Measurements from ENCODE around the gene TMTC3.
"Not testable (repeated sequence)": the region's sequence is repeated elsewhere in the genome, so short reads cannot be mapped to it uniquely, and the experiment has no call there.

TMTC3 gene

GRCh38 chr12:88141774-88142609, at the start of gene TMTC3, which contains the start of gene CEP290:
Gene TMTC3, plus strand, starts transcription at chr12:88142307. Its CDS starts 6,009 bp downstream, at chr12:88148316.
Gene CEP290, minus strand, starts transcription at chr12:88142088. Its CDS starts 781 bp downstream, at chr12:88141307.
- Histone ChIP-seq H3K4me1 (ENCODE audit: control insufficient read depth, insufficient read depth, low read length) (peaks cover 32% of the 10 kb centered on the region), H3K27me3 (ENCODE audit: control insufficient read depth, insufficient read depth, low read length) (no peaks in the 10 kb centered on the region), H3K9ac (ENCODE audit: low read length) (peak within 1 kb of the TSS; percentile 86), H3K4me3 (ENCODE audit: low read depth, low read length) (peak within 1 kb of the TSS; percentile 97), H3K27ac (ENCODE audit: low read depth, low read length) (peak within 1 kb of the TSS; percentile 31; the same call in 1 of the 2 replicates), H3K36me3 (ENCODE audit: control insufficient read depth, insufficient read depth, low read length) (peaks cover 7% of the 10 kb centered on the region; the same call in 1 of the 2 replicates), H3K9me3 (ENCODE audit: control insufficient read depth, insufficient read depth, low read depth, low read length) (no peaks in the 10 kb centered on the region)

- H3K4me1 ChIP-seq (ENCODE audit: control insufficient read depth, insufficient read depth, low read length): no peaks in the 10 kb centered on the region
- H3K27ac ChIP-seq (ENCODE audit: low read depth, low read length): no peak overlapping the region
- H3K9me3 ChIP-seq (ENCODE audit: control insufficient read depth, insufficient read depth, low read depth, low read length): no peaks in the 10 kb centered on the region
- H3K9ac ChIP-seq (ENCODE audit: low read length): no peak overlapping the region
- H3K4me3 ChIP-seq (ENCODE audit: low read depth, low read length): no peak overlapping the region
- H3K27me3 ChIP-seq (ENCODE audit: control insufficient read depth, insufficient read depth, low read length): no peaks in the 10 kb centered on the region
- H3K36me3 ChIP-seq (ENCODE audit: control insufficient read depth, insufficient read depth, low read length): peaks cover 16% of the 10 kb centered on the region
Observed at GRCh38 chr12:88092771-88093170, 49.3 kb upstream of the TMTC3 start.

GRCh38 chr12:88093573-88093972, 48.5 kb upstream of the TMTC3 start:
- no peaks in the 10 kb centered on the region for H3K27me3 ChIP-seq (ENCODE audit: control insufficient read depth, insufficient read depth, low read length)
- no peaks in the 10 kb centered on the region for H3K4me1 ChIP-seq (ENCODE audit: control insufficient read depth, insufficient read depth, low read length)
- peaks cover 10% of the 10 kb centered on the region for H3K36me3 ChIP-seq (ENCODE audit: control insufficient read depth, insufficient read depth, low read length)
- H3K9me3 ChIP-seq (ENCODE audit: control insufficient read depth, insufficient read depth, low read depth, low read length): no peaks in the 10 kb centered on the region
- H3K27ac ChIP-seq (ENCODE audit: low read depth, low read length): no peak overlapping the region
- H3K9ac ChIP-seq (ENCODE audit: low read length): no peak overlapping the region
- H3K4me3 ChIP-seq (ENCODE audit: low read depth, low read length): no peak overlapping the region

GRCh38 chr12:88108021-88108420, 34.1 kb upstream of the TMTC3 start:
- Histone ChIP-seq H3K27me3 (ENCODE audit: control insufficient read depth, insufficient read depth, low read length) (no peaks in the 10 kb centered on the region), H3K27ac (ENCODE audit: low read depth, low read length) (no peak overlapping the region), H3K4me1 (ENCODE audit: control insufficient read depth, insufficient read depth, low read length) (no peaks in the 10 kb centered on the region), H3K4me3 (ENCODE audit: low read depth, low read length) (no peak overlapping the region), H3K9ac (ENCODE audit: low read length) (no peak overlapping the region), H3K36me3 (ENCODE audit: control insufficient read depth, insufficient read depth, low read length) (peaks cover 12% of the 10 kb centered on the region), H3K9me3 (ENCODE audit: control insufficient read depth, insufficient read depth, low read depth, low read length) (no peaks in the 10 kb centered on the region)

GRCh38 chr12:88111074-88111652, 30.9 kb upstream of the TMTC3 start:
- peaks cover 24% of the 10 kb centered on the region for H3K36me3 ChIP-seq (ENCODE audit: control insufficient read depth, insufficient read depth, low read length)
- no peak overlapping the region for H3K27ac ChIP-seq (ENCODE audit: low read depth, low read length)
- no peak overlapping the region for H3K4me3 ChIP-seq (ENCODE audit: low read depth, low read length)
- H3K9ac ChIP-seq (ENCODE audit: low read length): no peak overlapping the region
- no peaks in the 10 kb centered on the region for H3K27me3 ChIP-seq (ENCODE audit: control insufficient read depth, insufficient read depth, low read length)
- no peaks in the 10 kb centered on the region for H3K9me3 ChIP-seq (ENCODE audit: control insufficient read depth, insufficient read depth, low read depth, low read length)
- no peaks in the 10 kb centered on the region for H3K4me1 ChIP-seq (ENCODE audit: control insufficient read depth, insufficient read depth, low read length)

GRCh38 chr12:88113871-88114270, 28.2 kb upstream of the TMTC3 start:
- no peaks in the 10 kb centered on the region for H3K27me3 ChIP-seq (ENCODE audit: control insufficient read depth, insufficient read depth, low read length)
- H3K36me3 ChIP-seq (ENCODE audit: control insufficient read depth, insufficient read depth, low read length): peaks cover 29% of the 10 kb centered on the region
- H3K9me3 ChIP-seq (ENCODE audit: control insufficient read depth, insufficient read depth, low read depth, low read length): no peaks in the 10 kb centered on the region
- no peak overlapping the region for H3K4me3 ChIP-seq (ENCODE audit: low read depth, low read length)
- H3K4me1 ChIP-seq (ENCODE audit: control insufficient read depth, insufficient read depth, low read length): no peaks in the 10 kb centered on the region
- H3K9ac ChIP-seq (ENCODE audit: low read length): no peak overlapping the region
- no peak overlapping the region for H3K27ac ChIP-seq (ENCODE audit: low read depth, low read length)

GRCh38 chr12:88122666-88123065, 19.4 kb upstream of the TMTC3 start:
- Histone ChIP-seq H3K9me3 (ENCODE audit: control insufficient read depth, insufficient read depth, low read depth, low read length) (no peaks in the 10 kb centered on the region), H3K9ac (ENCODE audit: low read length) (no peak overlapping the region), H3K27ac (ENCODE audit: low read depth, low read length) (no peak overlapping the region), H3K36me3 (ENCODE audit: control insufficient read depth, insufficient read depth, low read length) (peaks cover 18% of the 10 kb centered on the region; the same call in 1 of the 2 replicates), H3K4me1 (ENCODE audit: control insufficient read depth, insufficient read depth, low read length) (no peaks in the 10 kb centered on the region), H3K27me3 (ENCODE audit: control insufficient read depth, insufficient read depth, low read length) (no peaks in the 10 kb centered on the region), H3K4me3 (ENCODE audit: low read depth, low read length) (no peak overlapping the region)

- peaks cover 13% of the 10 kb centered on the region for H3K36me3 ChIP-seq (ENCODE audit: control insufficient read depth, insufficient read depth, low read length)
Observed at GRCh38 chr12:88127099-88127498, 15.0 kb upstream of the TMTC3 start.

GRCh38 chr12:88127855-88128254, 14.3 kb upstream of the TMTC3 start:
- Histone ChIP-seq H3K27me3 (ENCODE audit: control insufficient read depth, insufficient read depth, low read length) (no peaks in the 10 kb centered on the region), H3K27ac (ENCODE audit: low read depth, low read length) (no peak overlapping the region), H3K9ac (ENCODE audit: low read length) (no peak overlapping the region), H3K4me3 (ENCODE audit: low read depth, low read length) (no peak overlapping the region), H3K36me3 (ENCODE audit: control insufficient read depth, insufficient read depth, low read length) (peaks cover 13% of the 10 kb centered on the region), H3K4me1 (ENCODE audit: control insufficient read depth, insufficient read depth, low read length) (no peaks in the 10 kb centered on the region), H3K9me3 (ENCODE audit: control insufficient read depth, insufficient read depth, low read depth, low read length) (no peaks in the 10 kb centered on the region)

More at GRCh38 chr12:88127099-88127498, 15.0 kb upstream of the TMTC3 start:
- Histone ChIP-seq H3K27me3 (ENCODE audit: control insufficient read depth, insufficient read depth, low read length) (no peaks in the 10 kb centered on the region), H3K9ac (ENCODE audit: low read length) (no peak overlapping the region), H3K27ac (ENCODE audit: low read depth, low read length) (no peak overlapping the region), H3K9me3 (ENCODE audit: control insufficient read depth, insufficient read depth, low read depth, low read length) (no peaks in the 10 kb centered on the region), H3K4me3 (ENCODE audit: low read depth, low read length) (no peak overlapping the region), H3K4me1 (ENCODE audit: control insufficient read depth, insufficient read depth, low read length) (no peaks in the 10 kb centered on the region)

GRCh38 chr12:88132392-88132791, 9.7 kb upstream of the TMTC3 start:
- H3K9ac ChIP-seq (ENCODE audit: low read length): no peak overlapping the region
- H3K9me3 ChIP-seq (ENCODE audit: control insufficient read depth, insufficient read depth, low read depth, low read length): no peaks in the 10 kb centered on the region
- H3K4me1 ChIP-seq (ENCODE audit: control insufficient read depth, insufficient read depth, low read length): no peaks in the 10 kb centered on the region
- H3K27me3 ChIP-seq (ENCODE audit: control insufficient read depth, insufficient read depth, low read length): no peaks in the 10 kb centered on the region
- no peak overlapping the region for H3K4me3 ChIP-seq (ENCODE audit: low read depth, low read length)
- peaks cover 12% of the 10 kb centered on the region for H3K36me3 ChIP-seq (ENCODE audit: control insufficient read depth, insufficient read depth, low read length)
- H3K27ac ChIP-seq (ENCODE audit: low read depth, low read length): no peak overlapping the region

GRCh38 chr12:88133181-88133580, 8.9 kb upstream of the TMTC3 start:
- H3K27ac ChIP-seq (ENCODE audit: low read depth, low read length); H3K27me3 ChIP-seq (ENCODE audit: control insufficient read depth, insufficient read depth, low read length): not testable (repeated sequence)

More at GRCh38 chr12:88133181-88133580, 8.9 kb upstream of the TMTC3 start:
- not testable (repeated sequence) for H3K4me1 ChIP-seq (ENCODE audit: control insufficient read depth, insufficient read depth, low read length); H3K4me3 ChIP-seq (ENCODE audit: low read depth, low read length); H3K9ac ChIP-seq (ENCODE audit: low read length); H3K9me3 ChIP-seq (ENCODE audit: control insufficient read depth, insufficient read depth, low read depth, low read length)
- H3K36me3 ChIP-seq (ENCODE audit: control insufficient read depth, insufficient read depth, low read length): peaks cover 14% of the 10 kb centered on the region

Measured in HUES6 (cell line).